Endometrium (tissue), 2 donors: Measurements from ENCODE around the gene COX6A2.

ENCODE experiments used
- FAIRE-seq: peaks from 2 replicates; lab custom pipeline; 2012; peaks lifted over from hg19 to GRCh38; lab: Jason Lieb, UNC
- donor health status: control.
- donor health status: control.

COX6A2 gene

DNA sequence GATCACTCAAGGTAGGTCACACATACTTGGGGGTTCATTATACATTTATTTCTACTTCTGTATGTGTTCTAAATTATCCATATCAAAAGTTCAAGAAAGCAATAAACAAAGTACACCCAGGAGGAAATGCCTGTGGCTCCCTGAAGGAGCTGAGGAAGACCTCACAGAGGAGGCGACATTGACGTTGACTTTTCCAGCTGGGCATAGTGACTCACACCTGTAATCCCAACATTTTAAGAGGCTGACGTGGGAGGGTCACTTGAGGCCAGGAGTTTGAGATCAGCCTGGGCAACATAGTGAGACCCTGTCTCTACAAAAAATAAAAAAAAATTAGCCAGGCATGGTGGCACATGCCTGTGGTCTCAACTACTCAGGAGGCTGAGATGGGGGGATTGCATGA lies 18.7 kb downstream of the COX6A2 start:
- FAIRE-seq = no peak

DNA sequence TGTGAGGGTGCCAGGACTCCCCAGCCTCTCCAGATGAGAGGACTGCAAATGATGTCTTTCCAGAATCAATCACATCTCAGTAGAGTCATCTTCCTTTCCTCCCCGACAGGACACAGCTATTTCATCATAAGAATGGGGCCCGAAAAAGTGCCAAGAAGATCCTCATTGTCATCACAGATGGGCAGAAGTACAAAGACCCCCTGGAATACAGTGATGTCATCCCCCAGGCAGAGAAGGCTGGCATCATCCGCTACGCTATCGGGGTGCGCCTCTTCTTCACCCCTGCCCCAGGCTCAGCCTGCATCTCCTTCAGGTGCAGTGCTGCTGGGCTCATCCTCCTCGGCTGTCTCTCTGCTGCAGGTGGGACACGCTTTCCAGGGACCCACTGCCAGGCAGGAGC lies 20.8 kb downstream of the COX6A2 start:
- no peak for FAIRE-seq

DNA sequence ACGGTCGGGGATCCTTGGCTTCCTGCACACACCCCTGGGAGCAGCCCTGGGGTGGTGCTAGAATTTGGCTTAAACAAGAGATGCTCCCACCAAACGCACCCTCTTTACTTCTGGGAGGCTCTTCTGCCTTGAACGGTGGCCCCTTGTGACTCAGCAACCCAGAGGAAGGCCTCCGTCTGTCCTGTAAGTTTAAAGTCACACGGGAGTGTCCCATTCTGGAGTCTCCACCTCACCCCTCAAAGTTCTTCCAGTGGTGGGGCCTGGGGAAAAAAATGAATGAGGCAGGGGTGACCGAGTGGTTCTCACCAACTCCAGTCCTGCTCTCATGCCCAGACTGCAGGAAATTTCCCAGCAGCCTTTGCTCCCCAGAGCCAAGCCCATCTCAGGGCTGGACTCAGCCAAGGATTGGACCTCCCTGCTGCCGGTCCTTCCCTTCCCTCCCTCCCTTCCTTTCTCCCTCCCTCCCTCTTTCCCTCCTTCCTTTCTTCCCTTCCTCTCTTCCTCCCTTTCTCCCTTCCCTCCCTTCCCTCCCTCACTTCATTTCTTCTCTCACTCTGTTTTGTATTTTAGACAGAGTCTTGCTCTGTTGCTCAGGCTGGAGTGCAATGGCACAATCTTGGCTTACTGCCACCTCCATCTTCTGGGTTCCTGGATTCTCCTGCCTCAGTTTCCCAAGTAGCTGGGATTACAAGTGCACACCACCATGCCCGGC lies 23.7 kb downstream of the COX6A2 start:
- no peak for FAIRE-seq

DNA sequence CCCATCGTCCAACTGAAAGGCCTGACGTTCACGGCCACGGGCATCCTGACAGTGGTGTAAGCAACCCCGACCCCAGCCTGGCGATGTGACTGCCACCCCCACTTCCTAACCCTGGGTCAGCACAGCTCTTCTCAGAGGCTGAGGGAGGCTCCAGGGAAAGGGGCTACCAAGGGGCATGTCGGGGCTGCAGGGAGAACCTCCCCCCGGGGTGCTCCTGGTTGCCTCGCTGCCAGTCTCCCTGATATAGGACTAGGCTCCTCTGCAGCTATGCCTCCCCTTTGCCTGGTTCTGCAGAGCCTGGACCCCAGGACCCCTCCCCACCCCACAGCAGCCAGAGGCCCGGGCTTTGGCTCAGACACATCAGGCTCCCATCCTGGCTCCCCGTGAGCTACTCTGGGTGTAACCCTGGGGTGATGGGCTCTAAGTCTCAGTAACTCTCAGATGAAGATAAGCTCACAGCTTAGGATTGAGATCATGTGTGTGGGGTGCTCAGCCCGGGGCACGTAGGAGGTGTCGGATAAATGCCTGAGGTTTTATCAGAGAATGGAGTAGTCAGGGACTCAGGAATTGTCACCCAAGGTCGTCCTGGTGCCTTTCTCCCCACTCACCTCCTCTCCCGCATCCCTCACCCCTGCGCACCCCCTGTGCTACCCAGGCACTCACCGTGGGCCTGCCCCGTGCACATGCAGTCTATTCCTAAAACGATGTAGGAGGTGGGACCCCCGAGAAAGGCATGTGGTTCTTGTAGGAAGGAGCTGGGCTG lies 24.4 kb downstream of the COX6A2 start:
- FAIRE-seq = no peak

DNA sequence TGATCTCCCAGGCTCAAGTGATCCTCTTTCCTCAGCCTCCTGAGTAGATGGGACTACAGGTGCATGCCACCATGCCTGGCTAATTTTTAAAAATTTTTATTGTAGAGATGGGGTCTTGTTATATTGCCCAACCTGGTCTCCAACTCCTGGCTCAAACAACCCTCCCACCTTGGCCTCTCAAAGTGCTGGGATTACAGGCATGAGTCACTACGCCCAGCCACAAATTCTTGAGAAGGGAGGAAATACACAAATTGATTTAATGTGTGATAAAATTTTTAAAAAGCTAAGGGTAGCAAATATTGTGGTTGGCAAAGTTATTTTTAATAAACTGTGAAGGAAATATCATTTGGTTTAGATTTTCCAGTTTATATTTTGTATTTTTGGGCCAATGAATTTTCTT lies 25.5 kb downstream of the COX6A2 start:
- no peak for FAIRE-seq

DNA sequence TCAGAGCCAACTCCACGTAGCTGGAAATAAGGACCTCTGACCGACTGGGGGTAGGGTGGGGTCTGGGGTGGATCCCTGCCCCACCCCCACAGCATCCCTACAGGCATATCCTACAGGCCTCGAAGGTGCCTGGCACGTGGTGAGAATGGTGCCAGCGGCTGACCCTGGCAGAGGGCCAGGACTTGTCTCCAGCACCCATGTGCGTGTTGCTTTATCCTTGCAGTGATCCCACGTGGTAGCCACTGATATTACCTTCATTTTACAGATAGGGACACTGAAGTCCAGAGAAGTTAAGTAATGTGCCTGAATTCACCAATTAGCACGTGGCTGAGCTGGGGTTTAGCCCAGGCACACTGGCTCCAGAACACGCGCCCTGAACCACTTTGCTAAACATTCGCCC lies 26.7 kb downstream of the COX6A2 start:
- FAIRE-seq = no peak

DNA sequence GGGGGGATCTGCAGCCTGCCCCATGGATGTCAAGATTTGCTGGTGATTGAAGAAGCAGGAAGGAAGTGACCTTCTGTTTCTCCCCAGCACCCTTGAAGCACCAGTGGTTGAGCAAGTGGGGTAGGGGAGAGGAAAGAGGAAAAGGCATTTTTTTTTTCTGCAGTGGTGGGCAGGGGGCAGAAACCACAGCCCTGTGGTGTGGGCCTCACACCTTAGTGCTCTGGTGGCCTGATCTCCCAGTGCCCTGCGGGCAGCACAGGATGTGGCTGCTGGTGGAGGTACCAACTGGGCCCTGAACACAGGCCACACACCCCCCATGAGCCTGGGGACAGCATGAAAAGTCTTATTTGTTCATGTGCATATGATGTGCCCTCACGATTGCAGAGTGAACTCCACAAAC lies 28.0 kb downstream of the COX6A2 start:
- FAIRE-seq = no peak

DNA sequence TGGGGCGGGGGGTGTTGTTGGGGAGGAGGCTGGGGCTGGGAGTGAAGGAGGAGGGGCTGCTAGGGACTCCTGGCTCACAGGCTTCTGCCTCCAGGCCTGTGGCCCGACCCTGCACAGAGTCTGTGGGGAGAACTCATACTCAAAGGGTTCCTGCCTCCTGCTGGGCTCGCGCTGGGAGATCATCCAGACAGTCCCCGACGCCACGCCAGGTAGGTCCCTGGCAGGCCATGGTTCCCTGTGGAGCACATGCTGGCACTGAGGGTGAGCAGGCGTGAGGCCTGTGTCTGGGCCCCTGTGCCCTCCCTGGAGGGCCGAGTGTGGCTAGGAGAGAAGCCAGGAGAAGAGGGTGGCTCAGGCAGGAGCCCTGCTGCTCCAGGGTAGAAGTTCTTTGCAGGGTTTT lies 30.5 kb downstream of the COX6A2 start:
- FAIRE-seq = no peak

DNA sequence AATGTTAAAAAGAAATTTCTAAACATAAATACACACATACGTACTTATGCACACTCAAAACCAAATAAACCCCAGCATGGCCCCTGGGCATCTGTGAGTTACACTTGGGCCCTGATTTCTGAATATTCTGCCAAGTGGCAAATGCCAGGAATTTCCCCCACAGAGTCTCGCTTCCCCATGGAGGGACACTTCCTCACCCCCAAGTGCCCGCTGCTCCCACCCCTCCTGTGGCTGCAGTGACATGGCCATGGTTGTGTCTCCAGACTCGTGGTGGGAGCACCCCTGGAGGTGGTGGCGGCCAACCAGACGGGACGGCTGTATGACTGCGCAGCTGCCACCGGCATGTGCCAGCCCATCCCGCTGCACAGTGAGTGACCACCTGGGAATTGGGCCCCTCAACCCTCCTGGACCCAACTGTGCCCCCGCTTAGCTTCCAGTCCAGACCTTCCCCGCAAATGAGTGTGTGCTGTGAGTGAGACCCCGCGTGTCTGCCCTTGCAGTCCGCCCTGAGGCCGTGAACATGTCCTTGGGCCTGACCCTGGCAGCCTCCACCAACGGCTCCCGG lies 31.0 kb downstream of the COX6A2 start:
- FAIRE-seq = no peak

DNA sequence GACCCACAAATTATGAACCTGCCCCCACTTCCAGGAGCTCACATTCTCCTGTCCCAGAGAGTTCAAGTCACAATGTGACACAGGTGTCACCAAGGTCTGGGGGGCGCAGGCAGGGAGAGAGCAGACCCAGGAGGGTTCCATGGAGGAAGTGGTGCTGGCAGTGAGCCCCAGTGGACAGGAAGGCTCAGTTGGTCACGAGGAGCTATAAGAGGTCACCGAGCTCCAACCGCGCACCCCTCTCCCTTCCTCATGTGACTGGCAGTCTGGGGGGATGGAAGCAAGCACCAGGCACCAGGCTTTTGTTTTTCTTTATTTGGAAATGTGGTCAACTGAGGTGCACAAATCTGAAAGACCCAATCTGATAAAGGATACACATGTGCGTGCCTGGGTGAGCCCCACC lies 32.5 kb downstream of the COX6A2 start:
- no peak for FAIRE-seq

DNA sequence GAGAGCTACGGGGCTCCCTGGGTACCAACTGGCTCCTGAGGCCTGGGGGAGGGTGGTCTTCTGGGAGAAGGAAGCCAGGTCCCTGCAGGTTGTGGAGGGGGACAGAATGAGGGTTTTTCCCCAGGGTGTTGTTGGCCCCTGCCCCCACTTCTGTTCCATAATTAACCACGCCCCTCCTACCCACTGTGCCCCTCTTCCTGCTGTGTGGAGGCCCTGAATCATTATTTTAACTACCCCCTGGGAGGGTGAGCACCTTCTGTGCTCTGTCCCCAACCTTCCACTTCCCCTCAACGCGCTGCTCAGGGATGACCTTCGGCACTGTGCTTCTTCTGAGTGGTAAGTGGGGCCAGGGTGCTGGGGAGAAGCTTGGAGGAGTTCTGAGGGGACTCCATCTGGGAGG lies 35.1 kb downstream of the COX6A2 start, which contains the start of gene ITGAD:
ITGAD (plus strand) TSS at position 280 of the 400 bp plus-strand sequence; CDS start at position 306, 26 bp downstream.
- FAIRE-seq = no peak

DNA sequence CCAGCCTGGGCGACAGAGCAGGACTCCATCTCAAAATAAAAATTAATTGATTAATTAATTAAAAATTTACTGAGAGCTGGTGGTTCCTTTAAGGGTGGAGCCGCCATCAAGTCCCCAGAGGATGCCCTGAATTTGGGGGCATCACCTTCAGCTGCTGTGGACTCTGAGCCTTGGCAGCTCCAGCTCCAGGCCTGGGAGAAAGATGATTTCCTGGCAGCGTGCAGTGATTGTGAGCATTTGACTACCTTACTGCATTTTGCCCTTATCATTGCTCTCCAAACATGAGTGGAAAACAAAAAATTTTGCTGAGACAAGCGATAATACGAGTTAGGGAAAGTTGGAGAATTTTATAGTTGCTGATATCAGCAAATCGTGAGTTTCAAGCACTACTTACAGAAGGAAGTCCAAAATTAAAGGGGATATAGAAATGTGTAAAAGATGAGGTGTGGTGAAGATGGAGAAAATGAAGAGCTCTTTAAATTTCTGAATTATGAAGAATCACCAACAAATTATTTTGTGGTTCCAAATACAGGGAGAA lies 37.6 kb downstream of the COX6A2 start:
- FAIRE-seq = no peak

DNA sequence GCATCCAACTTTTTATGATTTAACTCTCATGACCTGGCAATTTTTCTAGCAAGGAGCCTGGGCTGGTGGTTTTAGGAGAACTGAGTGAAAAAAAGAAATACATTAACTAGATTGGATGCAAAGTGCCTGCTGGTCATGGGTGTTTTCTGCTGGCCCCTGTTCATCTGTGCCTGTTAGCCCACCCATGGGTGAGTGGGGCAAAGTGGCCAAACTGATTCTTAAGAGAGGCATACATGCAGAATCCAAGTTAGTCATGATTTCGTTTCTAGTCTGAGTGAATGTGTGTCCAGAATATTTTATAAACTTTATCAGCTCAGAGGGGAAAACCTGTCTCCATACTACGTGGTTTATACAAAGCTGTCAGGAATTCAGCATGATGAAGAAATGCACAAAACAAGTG lies 39.6 kb downstream of the COX6A2 start:
- FAIRE-seq = no peak

DNA sequence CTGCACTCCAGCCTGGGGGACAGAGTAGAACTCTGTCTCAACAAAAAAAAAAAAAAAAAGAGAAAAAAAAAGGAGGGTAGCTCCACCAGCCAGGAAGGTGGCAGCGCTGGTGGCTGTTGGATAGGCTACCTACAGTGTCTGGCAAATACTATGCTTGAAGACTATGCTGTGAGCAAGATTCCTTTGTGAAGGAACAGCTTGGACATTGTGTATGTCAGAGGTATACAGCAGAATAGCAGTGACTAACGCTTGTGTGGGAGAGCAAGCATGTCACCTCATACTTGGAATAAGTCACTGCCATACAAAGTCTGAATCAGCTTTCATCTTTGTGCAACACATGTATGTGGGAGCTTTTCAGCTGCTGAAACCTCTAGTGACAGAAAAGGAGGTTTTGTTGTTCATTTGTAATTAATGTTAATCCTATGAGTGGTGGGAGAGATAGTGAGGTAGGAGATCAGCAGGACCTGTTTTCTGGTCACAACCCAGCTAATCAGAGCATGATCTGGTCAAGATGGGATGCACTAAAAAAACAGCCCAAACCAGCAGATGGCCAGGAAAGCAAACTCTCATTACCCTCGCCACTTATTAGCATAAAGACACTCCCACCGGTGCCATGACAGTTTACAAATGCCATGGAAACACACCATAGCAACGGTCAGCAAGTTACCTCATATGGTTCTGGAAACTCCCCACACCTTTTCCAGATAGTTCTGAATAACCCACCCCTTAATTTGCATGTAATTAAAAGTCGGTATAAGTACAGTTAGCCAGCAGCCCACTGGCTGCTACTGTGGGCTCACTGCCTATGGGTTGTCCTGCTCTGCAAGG lies 41.8 kb downstream of the COX6A2 start:
- no peak for FAIRE-seq

DNA sequence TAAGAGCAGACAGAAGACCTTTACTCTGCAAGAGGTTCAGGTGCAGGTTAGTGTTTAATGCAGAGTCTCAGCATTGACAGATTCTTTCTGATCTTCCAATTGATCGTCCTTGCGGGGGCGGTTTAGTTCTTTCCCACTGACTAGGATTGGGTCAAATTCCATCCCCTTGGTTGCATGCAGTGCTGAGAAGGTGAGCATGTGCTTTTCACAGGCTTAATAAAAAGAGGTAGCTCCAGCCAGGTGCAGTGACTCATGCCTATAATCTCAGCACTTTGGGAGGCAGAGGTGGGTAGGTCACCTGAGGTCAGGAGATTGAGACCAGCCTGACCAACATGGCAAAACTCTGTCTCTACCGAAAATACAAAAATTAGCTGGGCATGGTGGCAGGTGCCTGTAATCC lies 42.5 kb downstream of the COX6A2 start:
- FAIRE-seq = no peak

DNA sequence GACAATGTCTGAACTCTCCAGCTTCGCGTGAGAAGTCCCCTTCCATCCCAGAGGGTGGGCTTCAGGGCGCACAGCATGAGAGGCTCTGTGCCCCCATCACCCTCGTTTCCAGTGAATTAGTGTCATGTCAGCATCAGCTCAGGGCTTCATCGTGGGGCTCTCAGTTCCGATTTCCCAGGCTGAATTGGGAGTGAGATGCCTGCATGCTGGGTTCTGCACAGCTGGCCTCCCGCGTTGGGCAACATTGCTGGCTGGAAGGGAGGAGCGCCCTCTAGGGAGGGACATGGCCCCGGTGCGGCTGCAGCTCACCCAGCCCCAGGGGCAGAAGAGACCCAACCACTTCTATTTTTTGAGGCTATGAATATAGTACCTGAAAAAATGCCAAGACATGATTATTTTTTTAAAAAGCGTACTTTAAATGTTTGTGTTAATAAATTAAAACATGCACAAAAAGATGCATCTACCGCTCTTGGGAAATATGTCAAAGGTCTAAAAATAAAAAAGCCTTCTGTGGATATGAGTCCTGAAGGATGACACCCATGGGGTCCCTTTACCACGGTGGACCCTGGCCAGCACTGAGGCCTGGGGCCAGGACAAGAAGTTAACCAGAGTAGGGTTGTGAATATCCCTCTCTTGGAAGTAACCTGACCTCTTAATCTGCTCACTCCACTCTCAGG lies 45.5 kb downstream of the COX6A2 start:
- FAIRE-seq = no peak

DNA sequence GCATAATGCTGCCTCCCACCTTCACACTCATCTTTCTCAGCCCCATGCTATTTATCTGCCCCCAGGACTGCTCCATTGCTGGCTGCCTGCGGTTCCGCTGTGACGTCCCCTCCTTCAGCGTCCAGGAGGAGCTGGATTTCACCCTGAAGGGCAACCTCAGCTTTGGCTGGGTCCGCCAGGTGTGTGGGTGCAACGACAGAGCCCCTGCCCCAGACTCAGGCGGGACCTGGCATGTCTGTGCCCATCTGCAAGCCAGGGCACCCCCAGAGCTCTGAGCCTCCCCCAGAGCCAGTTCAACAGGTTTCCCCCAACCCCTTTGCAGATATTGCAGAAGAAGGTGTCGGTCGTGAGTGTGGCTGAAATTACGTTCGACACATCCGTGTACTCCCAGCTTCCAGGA lies 48.0 kb downstream of the COX6A2 start:
- no peak for FAIRE-seq
